DND-41 (cell line): ENCODE measurements around the gene ATP6V0E1.

Source experiments
- ATAC-seq: fragments of 200-7000 bp; cut with Tn5 transposase; 3 replicates; pipeline ENCODE4 v1.9.1; 2021; ENCODE audit warnings: low read depth; ENCODE audit not compliant: insufficient read depth
- DNase-seq: peaks from one replicate; pipeline ENCODE4 v3.0.0-alpha.2; 2020
- H2AFZ ChIP-seq: 2 replicates; pipeline ENCODE4 v1.6.0; 2012; ENCODE audit warnings: low read depth, low read length
- H3K27ac ChIP-seq: 2 replicates; pipeline ENCODE4 v1.5.1; 2012; ENCODE audit warnings: low read length, inconsistent platforms
- H3K27me3 ChIP-seq: fragments of 200-600 bp; sonication (generic); 2 replicates; pipeline ENCODE4 v1.6.0; 2012; ENCODE audit warnings: low read length, mild to moderate bottlenecking, inconsistent platforms; ENCODE audit not compliant: insufficient read depth, poor library complexity
- H3K36me3 ChIP-seq: 2 replicates; pipeline ENCODE4 v1.5.1; 2012; ENCODE audit warnings: low read length, inconsistent platforms; ENCODE audit not compliant: insufficient read depth
- H3K4me1 ChIP-seq: 2 replicates; pipeline ENCODE4 v1.5.1; 2012; ENCODE audit warnings: mild to moderate bottlenecking, low read length; ENCODE audit not compliant: insufficient read depth
- H3K4me2 ChIP-seq: 2 replicates; pipeline ENCODE4 v1.6.0; 2012; ENCODE audit warnings: mild to moderate bottlenecking, moderate library complexity, low read length, inconsistent platforms; ENCODE audit not compliant: insufficient read depth
- H3K4me3 ChIP-seq, 2 experiments: fragments of 200-600 bp in 1 of 2; shearing (Covaris generic) in 1 of 2; 2 replicates each; pipeline ENCODE4 v1.5.1; 2012 to 2016; ENCODE audit warnings: inconsistent platforms in 2 of 2, low read length in 2 of 2, mild to moderate bottlenecking in 2 of 2, low read depth in 1 of 2, moderate library complexity in 1 of 2
- H3K79me2 ChIP-seq: 2 replicates; pipeline ENCODE4 v1.6.0; 2012; ENCODE audit warnings: low read length, inconsistent platforms; ENCODE audit not compliant: insufficient read depth
- H3K9ac ChIP-seq: 2 replicates; pipeline ENCODE4 v1.6.0; 2012; ENCODE audit warnings: low read depth, mild to moderate bottlenecking, inconsistent platforms, low read length, moderate library complexity
- H3K9me3 ChIP-seq: 2 replicates; pipeline ENCODE4 v1.5.1; 2012; ENCODE audit warnings: low read length, moderate library complexity, mild to moderate bottlenecking, inconsistent platforms; ENCODE audit not compliant: insufficient read depth, severe bottlenecking
- H4K20me1 ChIP-seq: 2 replicates; pipeline ENCODE4 v1.6.0; 2012; ENCODE audit warnings: low read length; ENCODE audit not compliant: insufficient read depth
- CTCF ChIP-seq: IDR thresholded peaks from 2 replicates; pipeline ENCODE4 v1.5.1; 2012; ENCODE audit warnings: borderline replicate concordance, low read length, moderate library complexity, mild to moderate bottlenecking; ENCODE audit not compliant: poor library complexity, severe bottlenecking; ENCODE audit errors: extremely low read depth
- EZH2 ChIP-seq: IDR thresholded peaks from 3 replicates; pipeline ENCODE4 v1.6.1; 2012; ENCODE audit warnings: borderline replicate concordance, low read depth, mild to moderate bottlenecking, moderate library complexity, low read length, inconsistent platforms; ENCODE audit not compliant: severe bottlenecking

The ATP6V0E1 gene

GRCh38 chr5:173039188-173039587, 55.6 kb downstream of the ATP6V0E1 start:
- Histone ChIP-seq H3K4me2 (no peak overlapping the region), H3K9ac (no peak overlapping the region), H3K79me2 (no peaks in the 10 kb centered on the region), H3K4me3 (no peak overlapping the region), H3K4me1 (peaks cover 7% of the 10 kb centered on the region), H3K36me3 (peaks cover 24% of the 10 kb centered on the region), H3K27ac (no peak overlapping the region), H3K9me3 (no peaks in the 10 kb centered on the region), H2AFZ (no peak overlapping the region), H4K20me1 (no peaks in the 10 kb centered on the region), H3K27me3 (no peaks in the 10 kb centered on the region)
- no peak for TF ChIP-seq CTCF
- DNase-seq (no peak), ATAC-seq (no peak)

- H2AFZ ChIP-seq, result no peak overlapping the region
- H3K9me3 ChIP-seq, result no peaks in the 10 kb centered on the region
- H3K4me2 ChIP-seq, result no peak overlapping the region
- no peak overlapping the region for H3K9ac ChIP-seq
- ATAC-seq (no peak), DNase-seq (no peak)
- no peaks in the 10 kb centered on the region for H4K20me1 ChIP-seq
- no peaks in the 10 kb centered on the region for H3K79me2 ChIP-seq
- no peak overlapping the region for H3K4me3 ChIP-seq
- TF ChIP-seq CTCF (no peak), EZH2 (no peak)
- no peaks in the 10 kb centered on the region for H3K27me3 ChIP-seq
- no peak overlapping the region for H3K27ac ChIP-seq
- peaks cover 16% of the 10 kb centered on the region for H3K36me3 ChIP-seq
- H3K4me1 ChIP-seq, result peaks cover 5% of the 10 kb centered on the region
Observed at GRCh38 chr5:173039964-173040363, 56.4 kb downstream of the ATP6V0E1 start.

GRCh38 chr5:173041881-173042762, 58.6 kb downstream of the ATP6V0E1 start:
- Histone ChIP-seq H3K4me3 (no peak overlapping the region), H3K9me3 (no peaks in the 10 kb centered on the region), H3K9ac (no peak overlapping the region), H3K4me1 (no peaks in the 10 kb centered on the region), H3K36me3 (no peaks in the 10 kb centered on the region), H3K27me3 (no peaks in the 10 kb centered on the region), H4K20me1 (no peaks in the 10 kb centered on the region), H3K79me2 (no peaks in the 10 kb centered on the region), H3K4me2 (no peak overlapping the region), H3K27ac (no peak overlapping the region), H2AFZ (no peak overlapping the region)
- DNase-seq, result no peak
- ATAC-seq, result no peak
- no peak for TF ChIP-seq EZH2
- no peak for TF ChIP-seq CTCF
